Adipocyte (in vitro differentiated cells): Measurements from ENCODE around the gene SLC8A1.

Experiments used
- DNase-seq: peaks from one replicate; pipeline ENCODE4 v3.0.0-alpha.2; 2015; ENCODE audit warnings: low read depth
- H3K27me3 ChIP-seq: replicated peaks from 2 replicates; pipeline ENCODE4 v1.7.0; 2013; ENCODE audit warnings: mild to moderate bottlenecking, low read length, moderate library complexity; ENCODE audit not compliant: control insufficient read depth, insufficient read depth
- H3K36me3 ChIP-seq: 2 replicates; pipeline ENCODE4 v1.7.0; 2013; ENCODE audit warnings: low read length, mild to moderate bottlenecking, moderate library complexity; ENCODE audit not compliant: control insufficient read depth, insufficient read depth, severe bottlenecking
- H3K4me1 ChIP-seq: 2 replicates; pipeline ENCODE4 v1.7.0; 2013; ENCODE audit warnings: mild to moderate bottlenecking, low read length, moderate library complexity; ENCODE audit not compliant: control insufficient read depth, insufficient read depth
- H3K4me3 ChIP-seq: 2 replicates; pipeline ENCODE4 v1.7.0; 2013; ENCODE audit warnings: mild to moderate bottlenecking, low read length, moderate library complexity
- H3K9ac ChIP-seq: 2 replicates; pipeline ENCODE4 v1.7.0; 2013; ENCODE audit warnings: mild to moderate bottlenecking, low read length, moderate library complexity
- H3K9me3 ChIP-seq: 2 replicates; pipeline ENCODE4 v1.7.0; 2013; ENCODE audit warnings: mild to moderate bottlenecking, low read length, moderate library complexity; ENCODE audit not compliant: control insufficient read depth

SLC8A1 gene

DNA sequence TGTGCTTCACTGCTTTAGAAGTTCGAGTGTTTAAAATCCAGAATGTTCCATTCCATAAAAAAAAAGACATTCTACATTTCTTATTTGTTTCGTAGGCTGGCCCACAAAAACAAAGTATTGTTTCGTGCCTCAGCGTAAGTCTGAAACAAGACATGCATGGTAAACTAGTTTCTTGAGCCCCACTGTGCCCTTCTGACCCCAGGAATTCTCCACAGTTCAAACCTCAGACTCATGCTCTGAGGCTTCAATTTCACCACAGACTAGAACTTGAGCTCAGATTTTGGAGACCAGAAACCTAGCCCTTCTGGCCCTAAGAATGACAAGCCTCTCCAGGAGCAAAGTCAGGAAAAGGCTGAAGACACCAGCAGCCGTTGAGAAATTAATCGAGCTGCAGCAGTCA, 151.5 kb downstream of the SLC8A1 start:
- Histone ChIP-seq H3K9me3 (no peaks in the 10 kb centered on the region), H3K36me3 (no peaks in the 10 kb centered on the region), H3K4me3 (no peak overlapping the region), H3K4me1 (no peaks in the 10 kb centered on the region), H3K27me3 (no peaks in the 10 kb centered on the region), H3K9ac (no peak overlapping the region)
- DNase-seq = peak; percentile 29

GRCh38 chr2:40299781-40300180, 152.1 kb downstream of the SLC8A1 start:
- no peak for DNase-seq
- H3K36me3 ChIP-seq = no peaks in the 10 kb centered on the region
- no peak overlapping the region for H3K4me3 ChIP-seq
- H3K27me3 ChIP-seq = no peaks in the 10 kb centered on the region
- H3K9ac ChIP-seq = no peak overlapping the region
- H3K9me3 ChIP-seq = no peaks in the 10 kb centered on the region
- no peaks in the 10 kb centered on the region for H3K4me1 ChIP-seq

- H3K4me1 ChIP-seq = no peaks in the 10 kb centered on the region
- H3K9ac ChIP-seq = no peak overlapping the region
- no peaks in the 10 kb centered on the region for H3K36me3 ChIP-seq
- no peak for DNase-seq
- H3K9me3 ChIP-seq = no peaks in the 10 kb centered on the region
- H3K27me3 ChIP-seq = no peaks in the 10 kb centered on the region
- no peak overlapping the region for H3K4me3 ChIP-seq
Observed at GRCh38 chr2:40299173-40299572, 152.7 kb downstream of the SLC8A1 start.

DNA sequence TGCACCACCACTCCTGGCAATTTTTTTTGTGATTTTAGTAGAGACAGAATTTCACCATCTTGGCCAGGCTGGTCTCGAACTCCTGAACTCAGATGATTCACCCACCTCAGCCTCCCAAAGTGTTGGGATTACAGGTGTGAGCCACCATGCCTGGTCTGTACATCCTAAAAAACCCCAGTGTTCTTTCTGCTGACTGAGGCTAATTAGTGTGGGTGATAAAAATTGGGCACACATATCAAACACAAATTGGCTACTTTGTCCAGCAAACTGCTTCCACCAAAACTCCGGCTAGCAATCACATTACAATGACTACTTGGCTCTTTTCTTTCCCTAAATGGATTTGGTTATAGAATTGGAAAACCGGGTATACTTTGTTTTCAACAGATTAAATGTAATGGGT, 153.9 kb downstream of the SLC8A1 start:
- no peaks in the 10 kb centered on the region for H3K36me3 ChIP-seq
- H3K4me3 ChIP-seq = no peak overlapping the region
- H3K9me3 ChIP-seq = no peaks in the 10 kb centered on the region
- H3K27me3 ChIP-seq = no peaks in the 10 kb centered on the region
- DNase-seq = no peak
- no peaks in the 10 kb centered on the region for H3K4me1 ChIP-seq
- H3K9ac ChIP-seq = no peak overlapping the region

DNA sequence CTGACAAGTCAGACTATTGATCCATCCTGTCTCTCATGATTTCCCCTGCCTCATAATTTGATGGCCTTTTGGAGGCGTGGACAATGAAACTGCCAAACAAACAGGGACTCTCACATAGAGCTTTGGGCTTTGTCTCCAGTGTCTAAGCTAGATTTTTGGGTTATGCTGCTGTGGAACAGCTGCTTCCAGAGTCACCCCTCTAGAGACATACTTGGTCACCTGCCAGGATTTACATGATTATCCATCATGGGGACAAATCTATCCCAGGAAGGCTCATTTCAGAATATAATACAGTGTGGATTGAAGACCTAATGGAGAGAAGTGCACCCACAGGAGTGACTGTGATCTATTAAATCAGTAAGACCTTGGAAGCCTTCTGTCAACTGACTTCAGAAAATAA, 159.6 kb downstream of the SLC8A1 start:
- H3K9ac ChIP-seq = no peak overlapping the region
- H3K9me3 ChIP-seq = no peaks in the 10 kb centered on the region
- H3K4me1 ChIP-seq = no peaks in the 10 kb centered on the region
- H3K27me3 ChIP-seq = no peaks in the 10 kb centered on the region
- H3K36me3 ChIP-seq = no peaks in the 10 kb centered on the region
- H3K4me3 ChIP-seq = no peak overlapping the region
- no peak for DNase-seq

GRCh38 chr2:40289771-40290404, 162.0 kb downstream of the SLC8A1 start:
- H3K9ac ChIP-seq = no peak overlapping the region
- no peaks in the 10 kb centered on the region for H3K4me1 ChIP-seq
- H3K9me3 ChIP-seq = no peaks in the 10 kb centered on the region
- no peak for DNase-seq
- H3K4me3 ChIP-seq = no peak overlapping the region
- H3K36me3 ChIP-seq = no peaks in the 10 kb centered on the region
- no peaks in the 10 kb centered on the region for H3K27me3 ChIP-seq

GRCh38 chr2:40287773-40288172, 164.1 kb downstream of the SLC8A1 start:
- no peaks in the 10 kb centered on the region for H3K36me3 ChIP-seq
- H3K9ac ChIP-seq = no peak overlapping the region
- no peaks in the 10 kb centered on the region for H3K9me3 ChIP-seq
- H3K4me1 ChIP-seq = peaks cover 12% of the 10 kb centered on the region
- DNase-seq = no peak
- H3K4me3 ChIP-seq = no peak overlapping the region
- H3K27me3 ChIP-seq = no peaks in the 10 kb centered on the region

- Histone ChIP-seq H3K36me3 (no peaks in the 10 kb centered on the region), H3K4me3 (no peak overlapping the region), H3K9ac (no peak overlapping the region), H3K9me3 (no peaks in the 10 kb centered on the region), H3K4me1 (peaks cover 16% of the 10 kb centered on the region), H3K27me3 (no peaks in the 10 kb centered on the region)
- peak; percentile 16 for DNase-seq
Observed at GRCh38 chr2:40287195-40287594, 164.7 kb downstream of the SLC8A1 start.

GRCh38 chr2:40286721-40287120, 165.2 kb downstream of the SLC8A1 start:
- H3K4me1 ChIP-seq = peaks cover 20% of the 10 kb centered on the region
- no peaks in the 10 kb centered on the region for H3K27me3 ChIP-seq
- no peak overlapping the region for H3K4me3 ChIP-seq
- no peak for DNase-seq
- no peaks in the 10 kb centered on the region for H3K9me3 ChIP-seq
- no peak overlapping the region for H3K9ac ChIP-seq
- no peaks in the 10 kb centered on the region for H3K36me3 ChIP-seq

DNA sequence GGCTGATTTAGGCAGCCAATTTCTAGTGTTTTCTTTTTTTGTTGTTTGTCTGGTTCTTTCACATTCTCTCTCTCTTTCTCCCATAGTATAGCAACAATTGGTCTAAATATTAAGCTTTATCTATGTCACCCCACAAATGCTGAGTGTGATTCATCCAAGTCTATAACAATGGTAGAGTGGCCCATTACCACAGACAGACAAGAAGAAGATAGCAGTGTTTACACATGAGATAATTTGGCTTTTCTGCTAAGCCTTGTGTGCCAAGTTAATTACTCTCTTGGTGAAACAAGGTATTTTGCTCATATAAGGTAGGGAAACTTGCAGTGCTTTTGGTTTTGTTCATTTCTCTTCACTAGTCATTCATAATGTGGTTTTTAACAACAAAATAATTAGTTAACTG, 166.5 kb downstream of the SLC8A1 start:
- H3K9ac ChIP-seq = no peak overlapping the region
- H3K36me3 ChIP-seq = no peaks in the 10 kb centered on the region
- H3K4me1 ChIP-seq = peaks cover 34% of the 10 kb centered on the region
- H3K27me3 ChIP-seq = no peaks in the 10 kb centered on the region
- no peaks in the 10 kb centered on the region for H3K9me3 ChIP-seq
- no peak for DNase-seq
- no peak overlapping the region for H3K4me3 ChIP-seq

GRCh38 chr2:40284797-40285196, 167.1 kb downstream of the SLC8A1 start:
- no peaks in the 10 kb centered on the region for H3K9me3 ChIP-seq
- no peaks in the 10 kb centered on the region for H3K36me3 ChIP-seq
- no peak overlapping the region for H3K4me3 ChIP-seq
- no peak overlapping the region for H3K9ac ChIP-seq
- peak; percentile 54 for DNase-seq
- peaks cover 37% of the 10 kb centered on the region for H3K4me1 ChIP-seq
- no peaks in the 10 kb centered on the region for H3K27me3 ChIP-seq
